AG20443 (cell line): Measurements from ENCODE around the gene PLXNB2.

Experiments used
- DNase-seq: peaks from one replicate; pipeline ENCODE4 v3.0.0; 2012; ENCODE audit warnings: low spot score, mixed read lengths

Gene PLXNB2

DNA sequence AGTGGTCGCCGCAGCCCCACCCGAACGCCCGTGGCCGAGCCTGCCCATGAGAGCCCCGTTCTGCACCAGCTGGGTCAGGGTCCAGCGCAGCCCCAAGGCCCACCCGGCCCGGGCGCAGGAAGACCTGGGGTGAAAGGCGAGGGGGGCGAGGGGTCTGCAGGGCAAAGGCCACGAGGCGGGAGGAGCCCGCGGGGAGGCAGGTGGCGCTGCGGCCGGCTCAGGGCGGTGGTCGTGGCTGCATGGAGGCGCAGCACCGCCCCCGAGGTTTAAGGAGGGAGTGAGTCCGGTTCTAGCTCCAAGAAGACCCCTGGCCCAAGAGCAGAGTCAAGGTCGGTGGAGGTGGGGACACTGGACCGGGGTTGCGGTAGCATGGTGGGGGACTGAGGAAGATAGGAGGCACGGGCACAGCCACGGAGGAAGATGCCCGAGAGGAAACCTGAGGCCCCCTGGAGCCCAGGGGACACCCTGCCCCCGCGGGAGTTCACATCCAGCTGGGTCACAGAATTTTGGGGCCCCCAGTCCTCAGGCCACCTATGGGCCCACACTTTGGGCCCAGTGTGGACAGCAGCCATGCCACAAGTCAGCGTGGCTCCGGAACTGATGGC lies 55.9 kb downstream of the PLXNB2 start:
- DNase-seq = no peak

DNA sequence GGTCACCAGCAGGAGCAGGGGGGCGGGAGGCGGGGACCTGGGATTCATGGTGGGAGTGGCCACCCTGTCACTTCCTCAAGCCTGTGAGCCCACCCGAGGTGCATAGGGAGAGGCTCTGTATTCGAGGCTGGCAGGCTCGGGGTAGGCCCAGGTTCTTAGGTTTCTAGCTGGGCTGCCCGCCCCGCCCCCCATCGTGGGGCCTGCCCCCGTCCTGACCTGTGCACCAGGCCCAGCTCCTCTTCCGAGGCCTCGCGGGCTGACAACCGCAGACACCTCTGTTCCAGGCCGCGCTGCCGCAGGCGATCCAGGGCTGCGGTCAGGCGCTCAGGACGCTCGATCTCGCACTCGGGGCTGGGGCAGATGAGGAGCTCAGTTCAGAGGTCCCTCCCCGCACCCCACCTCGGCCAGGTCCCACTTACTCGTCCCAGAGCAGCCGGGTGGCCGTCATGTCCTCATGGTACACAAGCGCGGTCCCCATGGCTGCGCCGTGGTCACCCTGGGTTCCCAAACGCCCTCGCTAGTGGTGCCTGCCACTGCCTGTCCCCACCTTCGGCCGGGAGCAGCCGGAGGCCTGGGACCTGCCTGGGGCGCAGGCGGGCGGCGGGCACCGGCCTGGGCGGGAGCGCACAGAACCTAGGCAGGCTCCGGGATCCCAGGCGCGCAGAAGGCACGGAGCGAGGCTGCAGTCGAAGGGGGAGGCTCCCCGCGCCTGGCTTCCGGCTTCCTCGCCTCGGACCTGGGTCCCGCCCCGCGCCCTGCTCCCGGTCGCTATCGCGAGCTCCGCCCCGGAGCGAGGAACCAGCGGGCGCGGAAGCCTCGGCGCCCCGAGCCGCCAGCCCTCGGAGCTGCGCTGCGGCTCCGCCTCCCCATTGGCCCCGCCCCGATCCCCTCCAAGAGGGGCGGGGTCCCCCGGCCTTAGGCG lies 56.6 kb downstream of the PLXNB2 start, which contains the start of gene HDAC10:
HDAC10 (minus strand) TSS at position 711 of the 922 bp plus-strand sequence; CDS start at position 478, 233 bp downstream.
- DNase-seq = peak; percentile 94

DNA sequence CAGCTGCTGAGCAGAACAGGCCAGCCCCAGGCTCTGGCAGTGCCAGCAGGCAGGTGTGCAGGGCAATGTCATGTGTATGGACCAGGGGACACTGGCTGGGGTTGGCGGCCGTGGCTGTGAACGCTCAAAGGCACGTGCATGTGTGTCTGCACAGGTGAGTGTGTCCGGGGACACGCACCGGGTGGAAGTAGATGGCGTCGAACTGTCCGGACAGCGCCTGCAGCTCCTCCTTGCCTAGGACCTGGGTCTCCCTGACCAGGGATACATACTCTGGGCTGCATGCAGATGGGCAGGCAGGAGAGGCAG lies 57.2 kb downstream of the PLXNB2 start:
- DNase-seq = no peak

DNA sequence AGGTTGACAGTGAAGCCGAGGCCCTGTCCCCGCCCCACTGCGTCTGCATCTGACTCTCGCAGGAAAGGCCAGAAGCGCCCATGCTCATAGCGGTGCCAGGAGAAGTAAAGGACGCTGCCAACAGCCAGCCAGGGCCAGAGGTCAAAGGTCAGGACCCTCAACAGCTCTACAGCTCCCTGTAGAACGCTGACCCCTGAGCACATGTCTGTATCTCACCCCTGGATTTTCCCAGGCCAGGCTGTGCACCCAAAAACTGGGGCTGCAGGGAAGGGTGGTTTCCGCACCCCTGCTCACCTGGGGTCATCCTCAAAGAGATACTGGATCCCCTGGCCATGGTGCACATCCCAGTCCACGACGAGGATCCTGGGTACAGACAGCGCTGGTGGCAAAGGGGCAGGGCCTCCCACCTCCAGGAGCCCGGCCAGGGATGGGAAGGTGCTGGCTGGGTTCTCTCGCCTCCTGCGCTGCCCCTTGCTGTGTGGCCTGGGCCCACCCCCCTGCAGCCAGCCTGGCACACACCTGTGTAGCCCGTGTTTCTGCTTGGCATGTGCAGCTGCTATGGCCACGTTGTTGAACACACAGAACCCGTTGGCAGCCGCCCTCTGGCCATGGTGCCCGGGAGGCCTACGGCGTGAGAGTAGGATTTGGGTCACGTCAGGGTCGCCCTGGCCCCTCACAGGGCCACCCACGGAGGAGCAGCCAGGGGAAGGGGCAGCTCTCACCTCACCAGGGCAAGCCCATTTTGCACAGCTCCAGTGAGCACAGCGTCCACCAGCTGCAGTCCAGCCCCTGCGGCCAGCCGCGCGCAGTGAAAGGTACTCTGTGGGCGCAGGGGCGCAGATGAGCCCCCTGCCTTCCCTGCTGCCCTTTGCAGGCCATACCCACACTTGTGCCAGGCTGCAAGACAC lies 57.9 kb downstream of the PLXNB2 start:
- no peak for DNase-seq

DNA sequence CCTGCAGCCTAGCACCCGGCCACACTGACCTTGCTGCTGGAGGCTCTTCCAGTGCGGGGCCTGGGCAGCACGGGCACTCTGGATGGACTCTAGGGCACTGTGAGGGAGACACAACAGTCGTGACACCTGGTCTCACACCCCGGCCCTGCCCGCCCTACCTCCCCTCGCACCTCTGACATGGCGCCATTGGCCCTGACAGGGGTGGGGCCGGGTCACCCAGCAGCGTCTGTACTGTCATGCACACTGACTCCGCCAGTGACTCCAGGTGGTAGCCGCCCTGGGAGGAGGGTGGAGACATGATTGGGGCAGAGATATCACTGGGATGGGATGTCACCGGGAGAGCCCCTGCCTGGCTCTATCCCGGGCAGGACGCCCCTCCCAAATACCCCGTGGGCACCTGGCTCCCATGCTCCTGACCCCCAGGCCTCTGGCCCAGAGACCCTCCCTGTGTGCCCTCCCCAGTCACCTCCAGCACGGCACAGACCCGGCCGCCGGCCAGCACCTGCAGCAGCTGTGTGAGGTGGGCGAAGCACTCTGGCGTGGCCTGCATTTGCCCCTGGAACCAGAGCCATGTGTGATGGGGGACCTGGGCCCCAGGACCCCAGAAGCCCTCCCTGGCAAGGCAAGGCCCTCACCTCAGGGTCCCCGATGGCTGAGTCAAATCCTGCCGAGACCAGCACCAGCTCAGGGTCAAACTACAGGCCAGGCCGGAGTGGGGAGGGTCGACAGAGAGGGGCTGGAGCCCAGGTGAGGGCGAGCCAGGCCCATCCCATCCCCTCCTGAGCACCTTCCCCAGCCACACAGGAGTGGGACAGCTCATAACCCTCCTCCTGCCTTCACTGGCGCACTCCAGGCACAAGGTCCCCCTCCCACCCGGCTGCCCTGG lies 59.0 kb downstream of the PLXNB2 start:
- no peak for DNase-seq

DNA sequence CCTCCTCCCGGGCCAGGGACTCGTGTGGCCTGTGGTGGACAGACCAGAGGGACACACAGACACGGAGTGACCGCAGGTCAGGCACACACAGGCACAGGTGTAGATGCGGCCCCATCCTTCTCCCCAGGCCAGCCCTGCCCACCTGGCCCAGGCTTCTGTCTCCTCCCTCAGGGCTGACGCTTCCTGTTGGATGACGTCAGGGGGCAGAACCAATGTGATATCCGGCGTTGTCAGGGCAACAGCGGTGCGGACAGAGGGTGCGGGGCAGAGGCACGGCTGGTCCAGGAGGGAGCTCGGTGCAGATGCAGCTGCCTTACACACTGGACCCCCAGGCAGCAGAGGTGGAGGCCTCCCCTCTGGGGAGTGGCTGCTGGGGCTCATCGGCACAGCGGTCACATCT lies 59.7 kb downstream of the PLXNB2 start:
- DNase-seq = peak; percentile 34

DNA sequence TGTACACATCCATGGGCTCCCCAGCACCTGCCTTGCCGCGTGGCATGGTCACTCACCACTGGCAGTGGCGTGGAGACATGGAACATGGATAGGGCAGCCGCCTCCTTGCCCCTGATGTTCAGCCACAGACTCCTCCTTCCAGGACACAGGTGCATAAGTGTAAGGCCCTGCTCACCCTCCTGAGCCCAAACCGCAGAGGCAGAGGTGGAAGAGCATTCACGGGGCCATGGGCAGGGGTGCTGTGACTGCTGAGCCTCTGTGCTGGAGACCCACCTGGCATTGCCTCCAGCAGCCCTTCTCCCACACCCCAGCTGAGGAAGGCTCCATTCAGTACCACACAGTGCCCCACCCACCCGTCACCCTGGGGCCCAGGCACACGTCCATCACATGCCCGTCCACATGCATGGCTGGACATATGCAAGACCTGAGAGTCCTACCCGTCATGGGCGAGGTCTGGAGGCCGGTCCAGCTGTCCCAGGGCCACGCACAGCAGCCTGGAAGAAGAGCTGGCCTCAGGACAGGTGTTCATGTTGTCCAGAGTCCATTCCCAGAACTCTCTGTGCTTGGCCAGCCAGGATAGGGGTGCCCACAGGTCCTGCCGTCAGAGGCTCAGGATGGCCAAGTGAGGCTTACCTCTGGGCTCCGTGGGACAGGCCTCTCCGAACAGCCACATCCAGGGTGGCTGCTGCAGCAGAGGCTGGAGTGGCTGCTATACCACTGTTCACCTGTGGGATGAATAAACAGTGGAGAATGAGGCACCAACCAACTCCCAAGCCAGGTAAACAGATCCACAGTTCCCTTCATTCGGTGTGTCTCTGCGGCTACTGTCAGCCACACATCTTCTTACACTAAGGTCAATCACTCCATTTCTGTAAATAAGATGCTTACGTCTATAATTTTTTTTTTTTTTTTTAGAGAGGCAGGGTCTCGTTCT lies 60.9 kb downstream of the PLXNB2 start:
- DNase-seq = no peak

DNA sequence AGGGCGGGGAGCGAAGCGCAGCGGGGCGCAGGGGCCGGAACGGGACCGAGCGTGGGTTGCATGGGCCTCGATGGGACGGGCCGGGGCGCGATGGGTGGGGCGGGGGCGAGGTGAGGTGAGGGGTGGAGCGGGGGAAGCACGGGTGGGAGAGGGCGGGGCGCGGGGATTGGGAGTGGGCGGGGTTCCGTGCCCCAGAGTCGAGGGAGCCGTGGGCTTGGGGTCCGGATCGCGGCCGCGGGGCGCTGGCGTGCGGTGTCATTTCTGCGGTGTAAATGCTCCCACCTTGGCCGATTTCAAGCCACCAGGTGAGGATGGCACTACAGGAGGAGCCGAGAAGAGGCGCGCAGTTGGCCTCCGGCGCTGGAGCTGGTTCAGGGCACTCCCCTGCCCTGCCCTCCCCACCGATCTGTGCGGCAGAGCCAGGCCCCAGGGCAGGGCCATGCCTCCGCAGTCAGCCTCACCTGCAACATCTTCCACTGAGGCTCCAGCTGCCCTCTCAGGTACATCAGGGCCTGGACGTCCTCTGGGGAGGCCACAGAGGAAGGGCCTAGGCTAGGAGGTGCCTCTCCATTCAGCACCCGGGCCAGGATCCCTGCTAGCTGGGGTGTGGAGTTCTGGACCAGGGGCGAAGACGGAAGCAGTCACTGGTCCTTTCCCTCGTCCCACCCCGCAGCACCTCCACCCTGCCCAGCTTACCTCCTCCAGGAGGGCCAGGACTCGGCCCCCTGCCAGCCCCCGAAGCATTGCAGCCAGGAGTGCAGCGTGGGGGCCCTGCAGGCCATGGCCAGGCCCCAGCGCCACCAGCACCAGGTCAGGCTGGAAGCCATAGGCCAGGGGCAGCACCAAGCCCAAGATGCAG lies 62.0 kb downstream of the PLXNB2 start:
- DNase-seq = no peak

DNA sequence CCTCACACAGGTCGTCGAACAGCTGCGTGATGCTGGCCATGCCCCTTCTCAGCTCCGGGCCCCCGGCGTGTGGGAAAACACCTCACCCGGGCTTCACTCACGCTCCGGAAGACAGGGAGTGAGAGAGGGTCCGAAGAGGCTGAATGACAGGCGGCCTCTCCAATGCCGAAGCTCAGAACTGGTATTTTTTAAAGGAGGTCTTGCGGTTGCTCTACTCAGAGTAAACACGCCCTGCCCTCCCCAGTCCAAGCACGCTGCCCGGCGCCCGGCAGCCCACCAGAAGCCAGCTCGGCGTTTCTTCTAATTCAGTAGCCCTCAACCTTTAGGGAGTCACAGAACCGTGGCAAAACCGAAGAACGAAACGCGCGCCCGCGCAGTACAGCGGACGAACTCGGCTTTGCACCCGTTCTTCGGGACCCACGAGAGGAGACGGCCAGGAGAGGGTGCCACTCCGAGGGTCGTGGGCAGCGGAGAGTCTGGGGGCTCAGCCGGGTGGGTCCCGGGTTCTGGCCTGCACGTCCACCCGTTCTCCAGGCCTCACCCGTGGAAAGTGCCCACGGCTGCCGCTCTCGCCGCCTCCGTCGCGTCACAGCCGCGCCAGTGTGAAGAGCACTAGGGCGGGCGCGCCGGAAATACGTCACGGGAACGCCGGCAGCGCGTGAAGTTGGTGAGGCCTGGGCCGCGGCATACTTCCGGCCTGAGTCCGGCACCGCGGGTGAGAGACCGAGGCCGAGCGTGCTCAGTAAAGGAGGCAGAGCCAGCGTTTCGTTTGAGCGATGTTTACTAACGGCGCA lies 62.8 kb downstream of the PLXNB2 start, which contains the start of gene TUBGCP6:
TUBGCP6 (minus strand) TSS at position 604 of the 794 bp plus-strand sequence; CDS start at position 40, 564 bp downstream.
- DNase-seq = peak; percentile 97

DNA sequence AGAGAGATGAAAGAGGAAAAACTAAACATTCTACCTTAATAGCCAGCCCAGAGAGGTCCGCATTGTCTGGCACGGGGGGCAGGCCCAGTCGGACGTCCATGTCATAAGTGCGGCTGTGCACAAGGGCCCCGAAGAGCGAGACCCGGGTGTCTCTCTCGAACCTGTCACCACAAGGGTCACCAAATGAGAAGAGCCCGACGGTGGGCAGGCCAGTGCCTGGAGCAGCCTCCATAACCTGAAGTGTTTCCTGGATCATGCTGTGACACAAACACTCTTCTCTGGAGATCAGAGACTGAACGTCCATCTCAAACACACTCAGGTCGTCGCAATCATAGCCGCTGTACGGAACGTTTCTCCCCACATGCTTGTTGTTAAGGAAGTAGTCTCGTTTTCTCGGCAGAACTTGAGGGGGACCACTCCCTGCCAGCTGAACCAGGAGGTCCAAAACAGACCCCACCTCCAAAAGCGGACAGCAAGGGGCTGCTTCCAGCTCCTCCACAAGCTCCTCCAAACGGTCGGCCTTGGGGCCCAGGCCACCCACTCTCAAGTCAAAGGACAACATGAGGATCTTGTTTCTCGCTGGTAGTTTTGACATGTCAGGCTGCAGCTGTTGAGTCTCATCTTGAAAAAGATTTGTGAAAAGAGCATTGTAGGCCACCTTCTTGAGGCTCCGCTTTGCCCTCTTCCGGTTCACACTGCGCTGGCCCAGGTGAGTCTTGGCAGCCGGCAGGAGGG lies 63.6 kb downstream of the PLXNB2 start:
- DNase-seq = no peak

DNA sequence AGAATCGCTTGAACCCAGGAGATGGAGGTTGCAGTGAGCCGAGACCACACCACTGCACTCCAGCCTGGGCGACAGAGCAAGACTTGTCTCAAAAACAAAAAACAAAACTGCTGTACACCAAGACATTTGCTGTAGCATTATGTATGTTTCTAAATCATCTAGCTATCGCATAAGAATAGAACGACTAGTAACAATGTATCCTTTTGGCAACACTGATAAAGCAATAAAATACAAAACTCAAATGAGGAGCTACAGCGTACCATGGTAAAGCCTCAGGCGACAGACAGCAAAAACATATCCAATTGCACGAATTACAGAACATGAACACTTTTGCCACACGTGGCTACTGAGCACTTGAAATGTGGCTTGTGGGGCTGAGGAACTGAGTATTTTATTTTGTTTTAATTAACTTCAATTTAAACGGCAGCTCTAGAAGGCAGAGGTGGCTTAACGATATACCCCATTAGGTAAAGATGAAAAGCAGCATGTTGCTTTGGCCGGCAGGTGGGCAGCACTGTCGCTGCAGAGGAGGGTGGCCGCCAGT lies 65.0 kb downstream of the PLXNB2 start:
- DNase-seq = no peak

DNA sequence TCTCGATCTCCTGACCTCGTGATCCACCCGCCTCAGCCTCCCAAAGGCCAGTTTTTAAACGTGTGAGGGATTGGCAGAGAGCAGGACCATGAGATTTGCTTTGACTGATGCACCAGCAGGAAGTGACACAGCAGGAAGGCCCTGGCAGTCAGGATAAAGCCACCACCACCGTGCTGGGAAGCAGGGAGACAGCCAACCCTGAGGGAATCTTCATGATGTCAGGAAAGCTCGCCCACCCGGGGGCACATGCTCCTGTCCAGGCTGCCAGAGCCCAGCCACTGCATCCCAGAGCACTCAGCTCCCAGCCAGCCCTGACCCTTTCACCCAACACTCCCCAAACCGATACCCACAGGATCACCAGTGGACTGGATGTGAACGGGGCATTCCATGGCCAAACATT lies 68.7 kb downstream of the PLXNB2 start:
- no peak for DNase-seq

DNA sequence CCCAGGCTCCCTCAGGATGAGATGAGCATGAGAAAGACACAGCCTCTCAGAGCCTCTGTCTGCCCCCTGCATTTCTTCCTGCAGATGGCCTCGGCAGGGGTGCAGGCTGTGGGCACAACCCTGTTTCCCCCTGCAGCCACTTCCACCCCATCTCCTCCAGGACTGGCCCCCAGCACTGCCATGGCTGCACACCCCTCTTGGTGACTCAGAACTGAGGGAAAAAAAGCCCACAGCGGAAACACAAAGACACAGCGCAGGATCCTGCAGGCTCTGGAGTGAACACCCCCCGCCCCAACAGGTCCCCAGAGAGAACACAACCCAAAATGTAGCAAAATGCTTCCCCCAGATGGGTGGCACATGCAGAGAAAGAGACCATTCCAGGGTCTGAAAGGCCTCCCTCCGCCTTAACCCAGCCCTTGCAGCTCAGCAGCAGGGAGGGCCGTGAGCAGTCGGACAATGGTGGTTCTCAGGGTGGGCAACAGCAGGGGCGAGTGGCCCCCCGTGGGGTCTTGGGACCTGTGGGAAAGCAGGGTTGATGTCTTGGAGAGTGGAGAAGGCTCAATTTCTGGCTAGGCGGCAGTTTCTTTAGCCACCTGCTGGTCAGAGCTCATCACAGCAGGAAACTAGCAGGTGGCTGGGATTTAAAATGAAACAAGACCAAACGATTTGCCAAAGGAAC lies 70.6 kb downstream of the PLXNB2 start:
- DNase-seq = no peak

DNA sequence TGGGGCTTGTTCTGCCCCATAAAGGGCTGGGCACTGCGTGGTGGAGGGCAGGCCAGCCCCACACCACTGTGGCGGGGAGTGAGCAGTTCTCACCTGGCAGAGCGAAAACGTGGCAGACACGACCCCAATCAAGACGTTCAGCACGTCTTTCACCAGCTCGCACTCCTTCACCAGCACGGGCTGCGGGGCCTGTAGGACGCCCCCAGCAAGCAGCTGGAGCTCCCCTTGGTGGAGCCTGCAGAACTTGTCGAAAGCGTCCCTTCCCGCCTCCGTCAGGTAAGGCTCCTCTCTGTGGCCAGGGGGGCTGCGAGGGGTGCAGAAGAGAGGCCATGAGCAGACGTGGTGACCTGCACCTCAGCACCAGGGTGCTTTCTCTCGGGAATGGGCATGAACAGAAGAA lies 74.2 kb downstream of the PLXNB2 start:
- no peak for DNase-seq

DNA sequence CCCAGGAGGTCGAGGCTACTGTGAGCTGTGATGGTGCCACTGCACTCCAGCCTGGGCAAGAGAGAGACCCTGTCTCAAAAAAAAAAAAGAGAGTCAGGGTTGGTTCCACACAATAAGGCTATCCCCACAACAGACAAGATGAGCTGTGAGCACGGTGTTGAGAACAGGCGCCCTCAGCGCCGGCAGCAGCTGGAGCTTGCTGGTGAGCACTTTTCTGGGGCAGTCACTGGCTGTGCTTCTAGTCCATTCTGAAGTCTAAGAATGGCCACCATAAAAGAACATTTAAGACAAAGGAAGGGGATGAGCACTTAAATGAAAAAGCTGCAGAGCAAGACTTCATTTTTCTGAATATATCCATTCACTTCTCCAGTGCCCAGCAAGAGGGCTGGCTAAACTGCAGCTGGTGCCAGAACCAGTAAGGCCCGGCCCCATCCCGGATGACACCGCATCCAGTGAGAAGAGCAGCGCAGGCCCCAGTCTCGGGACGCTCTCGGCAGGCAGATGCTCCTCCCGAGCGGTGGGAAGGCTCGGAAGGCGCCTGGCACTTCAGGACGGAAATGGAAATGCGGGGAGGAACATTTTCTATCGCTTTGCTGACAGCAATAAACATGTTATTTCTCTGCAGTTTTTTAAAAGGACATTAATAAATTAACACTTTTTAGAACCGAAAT lies 74.8 kb downstream of the PLXNB2 start:
- no peak for DNase-seq

DNA sequence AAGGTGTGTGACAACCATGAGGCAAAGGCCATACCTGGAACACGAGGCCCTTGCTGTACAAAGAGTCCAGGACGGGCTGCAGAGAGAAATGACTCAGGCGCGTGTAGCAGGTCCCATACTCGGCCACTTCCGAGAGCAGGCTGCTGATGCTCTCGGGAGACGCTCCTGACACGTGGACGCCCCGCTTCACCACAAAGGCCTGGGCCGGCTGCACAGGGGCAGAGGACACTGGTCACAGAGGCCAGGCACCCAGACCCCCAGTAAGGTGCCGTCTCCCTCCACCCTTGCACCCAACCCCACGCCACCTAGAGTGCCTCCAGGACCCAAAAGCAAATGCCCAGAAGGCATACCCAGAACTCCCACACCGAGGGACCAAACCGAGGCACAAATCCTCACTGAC lies 78.1 kb downstream of the PLXNB2 start:
- no peak for DNase-seq
